Osteocyte (in vitro differentiated cells): ENCODE results near the gene TMIE. TPM values are rescaled to one million over a fixed set of nuclear protein-coding genes. Genes with fewer than 3 reads are reported as not detected.

ENCODE experiments used
- DNase-seq: peaks from one replicate; pipeline ENCODE4 v3.0.0; 2021; ENCODE audit warnings: mixed read lengths; ENCODE audit not compliant: unreplicated experiment; ENCODE audit errors: extremely low spot score
- H3K27ac Mint-ChIP-seq: one replicate; pipeline ENCODE4 v1.8.0; 2021; ENCODE audit warnings: mild to moderate bottlenecking, mixed read lengths; ENCODE audit not compliant: unreplicated experiment
- H3K27me3 Mint-ChIP-seq: one replicate; pipeline ENCODE4 v1.8.0; 2021; ENCODE audit warnings: mixed read lengths; ENCODE audit not compliant: unreplicated experiment
- H3K36me3 Mint-ChIP-seq: one replicate; pipeline ENCODE4 v1.8.0; 2021; ENCODE audit warnings: mixed read lengths; ENCODE audit not compliant: unreplicated experiment
- H3K4me1 Mint-ChIP-seq: one replicate; pipeline ENCODE4 v1.8.0; 2021; ENCODE audit warnings: mixed read lengths; ENCODE audit not compliant: unreplicated experiment
- H3K4me3 Mint-ChIP-seq: one replicate; pipeline ENCODE4 v1.8.0; 2021; ENCODE audit warnings: mild to moderate bottlenecking, moderate library complexity, mixed read lengths; ENCODE audit not compliant: unreplicated experiment
- H3K9me3 Mint-ChIP-seq: one replicate; pipeline ENCODE4 v1.8.0; 2021; ENCODE audit warnings: mixed read lengths; ENCODE audit not compliant: unreplicated experiment
- total RNA-seq: library from RNA; stranded (reverse); gene quantifications from 2 replicates; pipeline ENCODE4 v1.2.1, GENCODE V29; 2021
- TF ChIP-seq, protein P1 (sequence below): fragments of 200-600 bp; sonication (generic); IDR thresholded peaks from 2 replicates; pipeline ENCODE4 v1.5.0; 2021; ENCODE audit warnings: antibody characterized with exemption, mild to moderate bottlenecking, moderate library complexity

TMIE gene
- total RNA-seq, 1 donor from 2014 or later = not detected

GRCh38 chr3:46710229-46710628 lies 9.0 kb downstream of the TMIE start:
- Mint-ChIP-seq H3K27me3 (no peaks in the 10 kb centered on the region), H3K9me3 (no peaks in the 10 kb centered on the region), H3K4me3 (no peak overlapping the region), H3K36me3 (no peaks in the 10 kb centered on the region), H3K4me1 (peaks cover 10% of the 10 kb centered on the region), H3K27ac (no peak overlapping the region)
- DNase-seq = no peak
- TF ChIP-seq, protein P1, sequence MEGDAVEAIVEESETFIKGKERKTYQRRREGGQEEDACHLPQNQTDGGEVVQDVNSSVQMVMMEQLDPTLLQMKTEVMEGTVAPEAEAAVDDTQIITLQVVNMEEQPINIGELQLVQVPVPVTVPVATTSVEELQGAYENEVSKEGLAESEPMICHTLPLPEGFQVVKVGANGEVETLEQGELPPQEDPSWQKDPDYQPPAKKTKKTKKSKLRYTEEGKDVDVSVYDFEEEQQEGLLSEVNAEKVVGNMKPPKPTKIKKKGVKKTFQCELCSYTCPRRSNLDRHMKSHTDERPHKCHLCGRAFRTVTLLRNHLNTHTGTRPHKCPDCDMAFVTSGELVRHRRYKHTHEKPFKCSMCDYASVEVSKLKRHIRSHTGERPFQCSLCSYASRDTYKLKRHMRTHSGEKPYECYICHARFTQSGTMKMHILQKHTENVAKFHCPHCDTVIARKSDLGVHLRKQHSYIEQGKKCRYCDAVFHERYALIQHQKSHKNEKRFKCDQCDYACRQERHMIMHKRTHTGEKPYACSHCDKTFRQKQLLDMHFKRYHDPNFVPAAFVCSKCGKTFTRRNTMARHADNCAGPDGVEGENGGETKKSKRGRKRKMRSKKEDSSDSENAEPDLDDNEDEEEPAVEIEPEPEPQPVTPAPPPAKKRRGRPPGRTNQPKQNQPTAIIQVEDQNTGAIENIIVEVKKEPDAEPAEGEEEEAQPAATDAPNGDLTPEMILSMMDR = no peak

- TF ChIP-seq, protein P1 = no peak
- H3K4me1 Mint-ChIP-seq = peaks cover 8% of the 10 kb centered on the region
- peaks cover under 1% of the 10 kb centered on the region for H3K27me3 Mint-ChIP-seq
- no peak for DNase-seq
- no peak overlapping the region for H3K27ac Mint-ChIP-seq
- no peaks in the 10 kb centered on the region for H3K36me3 Mint-ChIP-seq
- no peak overlapping the region for H3K4me3 Mint-ChIP-seq
- no peaks in the 10 kb centered on the region for H3K9me3 Mint-ChIP-seq
Measured at GRCh38 chr3:46710671-46711295, 9.6 kb downstream of the TMIE start.

GRCh38 chr3:46711305-46711704 lies 10.1 kb downstream of the TMIE start:
- no peak for DNase-seq
- peaks cover 3% of the 10 kb centered on the region for H3K27me3 Mint-ChIP-seq
- no peak overlapping the region for H3K27ac Mint-ChIP-seq
- H3K36me3 Mint-ChIP-seq = no peaks in the 10 kb centered on the region
- no peak overlapping the region for H3K4me3 Mint-ChIP-seq
- H3K4me1 Mint-ChIP-seq = peaks cover 3% of the 10 kb centered on the region
- H3K9me3 Mint-ChIP-seq = no peaks in the 10 kb centered on the region
- TF ChIP-seq, protein P1 = no peak

- no peaks in the 10 kb centered on the region for H3K36me3 Mint-ChIP-seq
- peaks cover 3% of the 10 kb centered on the region for H3K27me3 Mint-ChIP-seq
- no peaks in the 10 kb centered on the region for H3K4me1 Mint-ChIP-seq
Measured at GRCh38 chr3:46711760-46712159, 10.6 kb downstream of the TMIE start.

More at GRCh38 chr3:46711760-46712159, 10.6 kb downstream of the TMIE start:
- DNase-seq = no peak
- H3K9me3 Mint-ChIP-seq = no peaks in the 10 kb centered on the region
- H3K4me3 Mint-ChIP-seq = no peak overlapping the region
- TF ChIP-seq, protein P1 = no peak
- no peak overlapping the region for H3K27ac Mint-ChIP-seq
